HUES6 (cell line): ENCODE results near the gene PYGO2.
"Not testable (repeated sequence)": the region's sequence is repeated elsewhere in the genome, so short reads cannot be mapped to it uniquely, and the experiment has no call there.

Source experiments
- H3K27ac ChIP-seq: 2 replicates; pipeline ENCODE4 v1.7.0; 2013; ENCODE audit warnings: low read depth, mild to moderate bottlenecking, low read length, inconsistent platforms
- H3K27me3 ChIP-seq: 2 replicates; pipeline ENCODE4 v1.6.1; 2013; ENCODE audit warnings: low read length; ENCODE audit not compliant: control insufficient read depth, insufficient read depth
- H3K36me3 ChIP-seq: 2 replicates; pipeline ENCODE4 v1.6.1; 2013; ENCODE audit warnings: low read length; ENCODE audit not compliant: control insufficient read depth, insufficient read depth
- H3K4me1 ChIP-seq: 2 replicates; pipeline ENCODE4 v1.6.1; 2013; ENCODE audit warnings: low read length; ENCODE audit not compliant: control insufficient read depth, insufficient read depth
- H3K4me3 ChIP-seq: 2 replicates; pipeline ENCODE4 v1.5.1; 2013; ENCODE audit warnings: low read depth, low read length
- H3K9ac ChIP-seq: one replicate; pipeline ENCODE4 v1.6.1; 2013; ENCODE audit warnings: mild to moderate bottlenecking, low read length
- H3K9me3 ChIP-seq: 2 replicates; pipeline ENCODE4 v1.6.1; 2013; ENCODE audit warnings: low read depth, low read length; ENCODE audit not compliant: control insufficient read depth, insufficient read depth

The PYGO2 gene

GRCh38 chr1:154910851-154911250, 50.7 kb downstream of the PYGO2 start:
- no peak overlapping the region for H3K9ac ChIP-seq
- H3K27ac ChIP-seq = no peak overlapping the region
- peaks cover 31% of the 10 kb centered on the region for H3K9me3 ChIP-seq
- no peaks in the 10 kb centered on the region for H3K27me3 ChIP-seq
- H3K4me1 ChIP-seq = no peaks in the 10 kb centered on the region
- no peak overlapping the region for H3K4me3 ChIP-seq
- no peaks in the 10 kb centered on the region for H3K36me3 ChIP-seq

GRCh38 chr1:154908937-154909336, 52.6 kb downstream of the PYGO2 start:
- Histone ChIP-seq H3K4me1 (no peaks in the 10 kb centered on the region), H3K27ac (no peak overlapping the region), H3K9ac (no peak overlapping the region), H3K27me3 (no peaks in the 10 kb centered on the region), H3K4me3 (no peak overlapping the region), H3K36me3 (no peaks in the 10 kb centered on the region), H3K9me3 (peaks cover 31% of the 10 kb centered on the region)

- H3K27ac ChIP-seq, H3K4me3 ChIP-seq, H3K9ac ChIP-seq, H3K27me3 ChIP-seq, H3K4me1 ChIP-seq, H3K36me3 ChIP-seq: not testable (repeated sequence)
- H3K9me3 ChIP-seq = peaks cover 31% of the 10 kb centered on the region
Observed at GRCh38 chr1:154908129-154908528, 53.5 kb downstream of the PYGO2 start.
